ENCODE measurements around the gene TCEA2.

- TF ChIP-seq CTCF (conservative IDR thresholded peaks at IDR 0.05; ENCODE audit: low read length) = no peak
- no peak for TF ChIP-seq EZH2phosphoT487 (IDR thresholded peaks at IDR 0.05; ENCODE audit: borderline replicate concordance)
These were observed 37.7 kb upstream of the TCEA2 start for GRCh38 chr20:64025101-64025825.
